Activated naive CD8-positive, alpha-beta T cell treated with anti-CD3 and anti-CD28 coated beads for 36 hours (primary cell): Measurements from ENCODE around the gene ENKUR. TPM values are rescaled to one million over a fixed set of nuclear protein-coding genes. Genes with fewer than 3 reads are reported as not detected.
A peak's percentile ranks its signal among the peaks of the same experiment; 100 is the strongest.

Source experiments
- DNase-seq: peaks from one replicate; pipeline ENCODE4 v3.0.0; 2021
- H3K27ac Mint-ChIP-seq: one replicate; pipeline ENCODE4 v1.8.0; 2022; ENCODE audit warnings: mild to moderate bottlenecking, moderate library complexity, mixed read lengths
- H3K27me3 Mint-ChIP-seq: one replicate; pipeline ENCODE4 v1.8.0; 2022; ENCODE audit warnings: mild to moderate bottlenecking, mixed read lengths
- H3K36me3 Mint-ChIP-seq: one replicate; pipeline ENCODE4 v1.8.0; 2021; ENCODE audit warnings: mild to moderate bottlenecking, mixed read lengths
- H3K4me1 Mint-ChIP-seq: one replicate; pipeline ENCODE4 v1.8.0; 2021; ENCODE audit warnings: mixed read lengths
- H3K4me3 Mint-ChIP-seq: one replicate; pipeline ENCODE4 v1.8.0; 2022; ENCODE audit warnings: mild to moderate bottlenecking, moderate library complexity, mixed read lengths
- H3K9me3 Mint-ChIP-seq: one replicate; pipeline ENCODE4 v1.8.0; 2022; ENCODE audit warnings: mixed read lengths
- total RNA-seq, 2 experiments: library from RNA; stranded (reverse); gene quantifications; one replicate each; pipeline ENCODE4 v1.2.3, GENCODE V29; 2021

The ENKUR gene
- total RNA-seq, 2 experiments from 2014 or later, result not detected

DNA sequence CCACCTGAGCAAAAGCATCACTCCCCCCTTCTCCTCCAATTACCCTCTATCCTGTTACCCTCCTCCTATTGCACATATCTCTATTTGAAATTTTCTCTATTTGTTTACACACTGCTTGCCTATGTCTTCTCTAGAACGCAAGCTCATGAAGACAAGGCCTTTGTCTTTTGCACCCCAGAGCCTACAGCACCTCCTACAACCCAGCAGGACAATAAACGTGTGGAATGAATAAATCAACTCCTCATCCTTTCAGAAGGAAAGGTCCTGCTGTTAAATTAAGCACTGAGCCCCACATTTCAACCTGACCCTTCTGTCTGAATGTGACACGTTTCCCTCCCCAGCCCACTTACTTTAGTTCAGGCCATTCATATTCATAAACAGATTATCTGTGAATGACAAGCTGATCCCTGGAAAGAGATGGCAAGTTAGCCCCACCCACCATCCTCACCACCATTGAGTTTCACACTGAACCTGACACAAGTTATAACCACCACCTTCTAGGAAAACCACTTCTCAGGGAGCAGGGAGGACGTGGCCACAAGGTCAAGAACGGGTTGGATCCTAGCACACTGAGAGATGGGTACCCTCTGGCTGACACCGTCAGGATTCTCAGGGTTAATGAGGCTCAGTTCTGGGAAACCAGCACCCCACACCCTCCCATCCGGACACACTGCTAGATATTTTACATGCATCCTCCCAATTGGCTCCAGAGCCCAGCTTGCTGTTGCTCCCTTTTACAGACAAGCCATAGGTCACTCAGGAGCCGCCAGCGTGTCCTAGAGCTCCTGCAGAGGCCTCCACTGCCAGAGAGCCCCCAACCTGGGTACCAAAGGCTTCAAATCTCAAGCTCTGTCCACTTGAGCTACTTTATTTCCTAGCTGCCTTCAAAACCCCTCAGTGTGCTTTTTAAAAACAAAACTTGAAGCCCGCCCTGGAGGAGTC lies 64.5 kb downstream of the ENKUR start:
- peak overlapping the region; percentile 76 for H3K27ac Mint-ChIP-seq

GRCh38 chr10:24950439-24950838 lies 65.5 kb downstream of the ENKUR start:
- DNase-seq, result no peak
- H3K36me3 Mint-ChIP-seq, result no peaks in the 10 kb centered on the region
- H3K9me3 Mint-ChIP-seq, result no peaks in the 10 kb centered on the region
- no peak overlapping the region for H3K27ac Mint-ChIP-seq
- H3K27me3 Mint-ChIP-seq, result no peaks in the 10 kb centered on the region
- peaks cover 26% of the 10 kb centered on the region for H3K4me1 Mint-ChIP-seq
- H3K4me3 Mint-ChIP-seq, result no peak overlapping the region

More for the DNA sequence above, 64.5 kb downstream of the ENKUR start:
- peaks cover 26% of the 10 kb centered on the region for H3K4me1 Mint-ChIP-seq
- no peaks in the 10 kb centered on the region for H3K9me3 Mint-ChIP-seq
- peak; percentile 15 for DNase-seq
- no peaks in the 10 kb centered on the region for H3K27me3 Mint-ChIP-seq
- peak overlapping the region; percentile 76 for H3K4me3 Mint-ChIP-seq
- no peaks in the 10 kb centered on the region for H3K36me3 Mint-ChIP-seq

DNA sequence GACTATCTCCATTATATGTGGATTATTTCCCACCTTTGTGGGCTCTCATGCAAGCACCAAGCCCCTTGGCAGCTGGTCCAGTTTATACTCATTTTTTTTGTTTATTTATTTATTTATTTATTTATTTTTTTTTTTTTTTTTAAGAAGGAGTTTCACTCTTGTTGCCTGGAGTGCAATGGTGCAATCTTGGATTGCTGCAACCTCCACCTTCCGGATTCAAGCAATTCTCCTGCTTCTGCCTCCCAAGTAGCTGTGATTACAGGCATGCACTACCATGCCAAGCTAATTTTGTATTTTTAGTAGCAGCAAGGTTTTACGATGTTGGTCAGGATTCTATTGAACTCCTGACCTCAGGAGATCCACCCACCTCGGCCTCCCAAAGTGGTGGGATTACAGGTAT lies 66.3 kb downstream of the ENKUR start:
- Mint-ChIP-seq H3K9me3 (no peaks in the 10 kb centered on the region), H3K4me3 (no peak overlapping the region), H3K36me3 (no peaks in the 10 kb centered on the region), H3K27me3 (no peaks in the 10 kb centered on the region), H3K4me1 (peaks cover 26% of the 10 kb centered on the region), H3K27ac (no peak overlapping the region)
- DNase-seq, result no peak

DNA sequence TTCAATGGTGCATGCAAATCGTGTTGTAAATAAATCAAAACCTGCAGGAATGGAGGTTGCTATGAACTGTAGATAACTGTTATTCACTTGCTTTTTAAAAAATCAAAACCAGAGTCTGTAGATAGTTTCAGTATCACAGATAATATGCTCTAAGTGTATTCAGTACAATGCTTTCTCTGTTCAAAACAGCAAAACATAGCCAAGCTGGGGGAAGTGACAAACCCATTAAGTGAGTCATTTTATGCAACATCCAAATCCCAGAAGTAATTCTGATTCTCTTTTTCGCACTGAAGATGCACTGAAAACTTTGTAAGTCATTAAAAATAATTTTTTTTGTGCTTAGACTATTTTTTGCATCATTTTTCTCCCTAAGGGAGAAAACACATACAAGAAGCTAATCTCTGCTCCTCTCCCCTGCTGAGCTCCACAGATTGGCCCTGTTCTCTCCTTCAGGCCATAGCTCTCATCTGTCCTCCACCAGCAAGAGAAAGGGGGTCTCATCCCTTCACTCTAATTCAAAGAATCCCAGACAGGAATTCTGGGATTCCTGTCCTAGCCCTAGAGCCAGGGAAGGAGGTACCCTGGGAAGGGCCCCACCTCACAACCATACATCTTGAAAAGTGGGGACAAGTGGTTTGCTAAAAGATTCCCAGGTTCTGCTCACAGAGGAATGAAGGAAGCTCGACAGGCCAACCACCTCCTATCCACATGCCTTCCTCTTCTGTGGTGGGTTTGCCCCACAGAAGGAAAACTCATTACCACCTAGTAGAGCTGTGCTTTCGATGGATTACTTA lies 68.5 kb downstream of the ENKUR start:
- no peak overlapping the region for H3K27ac Mint-ChIP-seq
- peaks cover 14% of the 10 kb centered on the region for H3K4me1 Mint-ChIP-seq
- no peak for DNase-seq
- no peaks in the 10 kb centered on the region for H3K27me3 Mint-ChIP-seq
- H3K9me3 Mint-ChIP-seq, result no peaks in the 10 kb centered on the region
- H3K4me3 Mint-ChIP-seq, result no peak overlapping the region
- H3K36me3 Mint-ChIP-seq, result no peaks in the 10 kb centered on the region

GRCh38 chr10:24944512-24945255 lies 71.3 kb downstream of the ENKUR start:
- Mint-ChIP-seq H3K36me3 (no peaks in the 10 kb centered on the region), H3K27ac (no peak overlapping the region), H3K4me3 (no peak overlapping the region), H3K9me3 (no peaks in the 10 kb centered on the region), H3K27me3 (no peaks in the 10 kb centered on the region), H3K4me1 (peaks cover 6% of the 10 kb centered on the region)
- DNase-seq, result no peak

- peaks cover 2% of the 10 kb centered on the region for H3K9me3 Mint-ChIP-seq
- no peaks in the 10 kb centered on the region for H3K4me1 Mint-ChIP-seq
- DNase-seq, result no peak
- no peak overlapping the region for H3K27ac Mint-ChIP-seq
- H3K36me3 Mint-ChIP-seq, result peaks cover 4% of the 10 kb centered on the region
- no peak overlapping the region for H3K4me3 Mint-ChIP-seq
- no peaks in the 10 kb centered on the region for H3K27me3 Mint-ChIP-seq
Observed at GRCh38 chr10:24938525-24938924, 77.4 kb downstream of the ENKUR start.

DNA sequence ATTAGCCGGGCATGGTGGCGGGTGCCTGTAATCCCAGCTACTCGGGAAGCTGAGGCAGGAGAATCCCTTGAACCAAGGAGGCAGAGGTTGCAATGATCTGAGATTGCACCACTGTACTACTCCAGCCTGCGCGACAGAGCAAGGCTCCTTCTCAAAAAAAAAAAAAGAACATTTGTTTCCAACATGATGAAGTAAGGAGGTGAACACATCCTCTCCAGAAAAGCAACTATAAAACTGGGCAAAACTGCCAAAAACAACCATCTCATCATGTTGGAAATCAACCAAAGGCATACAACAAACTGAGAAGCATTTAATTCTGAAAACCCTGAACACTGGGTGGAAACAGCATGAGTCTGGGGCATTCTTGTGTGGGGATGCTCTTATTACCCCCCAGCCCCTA lies 77.9 kb downstream of the ENKUR start:
- H3K4me3 Mint-ChIP-seq, result no peak overlapping the region
- no peak for DNase-seq
- H3K27ac Mint-ChIP-seq, result no peak overlapping the region
- H3K9me3 Mint-ChIP-seq, result peaks cover 2% of the 10 kb centered on the region
- no peaks in the 10 kb centered on the region for H3K4me1 Mint-ChIP-seq
- peaks cover 4% of the 10 kb centered on the region for H3K36me3 Mint-ChIP-seq
- no peaks in the 10 kb centered on the region for H3K27me3 Mint-ChIP-seq

DNA sequence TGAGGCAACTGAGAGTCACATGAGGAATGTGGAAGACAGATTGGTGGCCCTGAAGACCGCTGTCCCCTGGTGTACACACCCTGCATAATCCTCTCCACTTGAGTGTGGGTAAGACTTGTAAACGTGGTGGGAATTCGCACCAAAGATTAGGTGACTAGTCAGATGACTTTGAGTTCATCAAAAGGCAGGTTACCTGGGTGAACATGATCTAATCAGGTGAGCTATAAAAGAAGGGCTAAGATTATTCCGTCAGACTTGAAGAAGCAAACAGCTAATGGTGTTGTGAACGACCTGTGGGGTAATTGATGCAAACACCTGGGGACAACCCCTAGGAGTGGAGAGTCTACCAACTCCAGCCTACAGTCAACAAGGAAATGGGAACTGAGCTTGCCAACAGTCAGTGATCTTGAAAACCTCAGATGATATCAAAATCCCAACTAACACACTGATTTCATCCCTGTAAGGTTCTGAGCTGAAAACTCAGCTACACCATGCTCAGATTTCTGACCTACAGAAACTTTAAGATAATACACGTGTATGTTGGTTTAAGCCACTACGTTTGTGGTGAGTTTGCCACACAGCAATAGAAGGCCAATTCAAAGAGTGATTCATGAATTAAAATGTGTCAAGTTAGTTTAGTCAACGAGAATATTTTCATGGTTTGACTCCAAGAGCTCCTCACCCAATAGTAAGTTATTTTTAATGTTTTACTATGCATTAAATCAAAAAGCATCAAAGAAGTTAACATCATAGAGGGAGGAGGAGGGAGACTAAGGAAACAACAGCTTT lies 80.3 kb downstream of the ENKUR start:
- Mint-ChIP-seq H3K9me3 (peaks cover 2% of the 10 kb centered on the region), H3K27ac (no peak overlapping the region), H3K27me3 (no peaks in the 10 kb centered on the region), H3K36me3 (peaks cover 4% of the 10 kb centered on the region), H3K4me1 (no peaks in the 10 kb centered on the region), H3K4me3 (no peak overlapping the region)
- no peak for DNase-seq

Other genes with a start within 250 kb of the ENKUR start
- 1 to 10 TPM; 2.8 to 3.6 TPM for gene PRTFDC1, start 63.6 kb downstream of the ENKUR start, total RNA-seq
- gene THNSL1, start 454 bp upstream of the ENKUR start, total RNA-seq, result 10 to 100 TPM; 10.1 to 10.7 TPM
- not detected for gene GPR158, start 158.8 kb upstream of the ENKUR start, total RNA-seq